SK-N-SH (cell line): ENCODE results near the gene GLT6D1. TPM values are rescaled to one million over a fixed set of nuclear protein-coding genes. Genes with fewer than 3 reads are reported as not detected.

Experiments
- CTCF ChIA-PET: fragments of 300-600, 350-600 bp; formaldehyde crosslinking; extraction: SDS; loops from one replicate; lab custom pipeline; 2021; lab: Yijun Ruan, JAX
- POLR2A ChIA-PET: fragments of 350-600 bp; sonication (Branson Sonifier 250); formaldehyde crosslinking; extraction: SDS; loops from one replicate; lab custom pipeline; 2020; ENCODE audit warnings: antibody characterized with exemption, inconsistent platforms; lab: Yijun Ruan, JAX
- DNase-seq: peaks from one replicate; pipeline ENCODE4 v3.0.0; 2012
- H2AFZ ChIP-seq: fragments of 200-600 bp; sonication (generic); 2 replicates; pipeline ENCODE4 v1.8.1; 2016; ENCODE audit warnings: antibody characterized with exemption, mild to moderate bottlenecking, low read depth
- H3F3A ChIP-seq: fragments of 200-600 bp; sonication (generic); replicated peaks from 2 replicates; pipeline ENCODE3; 2016; ENCODE audit warnings: antibody characterized with exemption, mild to moderate bottlenecking; ENCODE audit not compliant: insufficient read depth
- H3K27ac ChIP-seq, 2 experiments: fragments of 200-500 bp in 1 of 2; fragments of 200-600 bp in 1 of 2; sonication (Bioruptor generic) in 1 of 2; sonication (generic), shearing (Covaris generic) in 1 of 2; 2 replicates each; pipeline versions ENCODE4 v1.5.1 to v1.6.1; 2014 to 2016; ENCODE audit warnings: low read depth in 2 of 2, inconsistent platforms in 1 of 2, low read length in 1 of 2, mild to moderate bottlenecking in 1 of 2, mixed read lengths in 1 of 2
- H3K27me3 ChIP-seq: fragments of 200-600 bp; sonication (generic), shearing (Covaris generic); 2 replicates; pipeline ENCODE4 v1.6.1; 2016; ENCODE audit warnings: mixed run types; ENCODE audit not compliant: insufficient read depth
- H3K36me3 ChIP-seq, 2 experiments: fragments of 200-500 bp in 1 of 2; fragments of 200-600 bp in 1 of 2; sonication (Bioruptor generic) in 1 of 2; sonication (generic) in 1 of 2; replicated peaks in 1 of 2; 2 replicates each; pipeline versions ENCODE3 to v1.5.1; 2014 to 2016; ENCODE audit warnings: low read length in 1 of 2, mild to moderate bottlenecking in 1 of 2; ENCODE audit not compliant: insufficient read depth in 2 of 2, control insufficient read depth in 1 of 2
- H3K4me1 ChIP-seq, 2 experiments: fragments of 200-500 bp in 1 of 2; fragments of 200-600 bp in 1 of 2; sonication (Bioruptor generic) in 1 of 2; sonication (generic), shearing (Covaris generic) in 1 of 2; 2 replicates each; pipeline versions ENCODE4 v1.5.1 to v1.6.1; 2014 to 2016; ENCODE audit warnings: low read depth in 1 of 2, low read length in 1 of 2, mixed run types in 1 of 2; ENCODE audit not compliant: insufficient read depth in 2 of 2, control insufficient read depth in 1 of 2
- H3K4me2 ChIP-seq: fragments of 200-600 bp; sonication (generic), shearing (Covaris generic); 2 replicates; pipeline ENCODE4 v1.6.1; 2017; ENCODE audit warnings: mixed run types
- H3K4me3 ChIP-seq, 2 experiments: fragments of 200-500 bp in 1 of 2; fragments of 200-600 bp in 1 of 2; sonication (Bioruptor generic) in 1 of 2; sonication (generic), shearing (Covaris generic) in 1 of 2; 2 replicates each; pipeline versions ENCODE4 v1.5.1 to v1.8.1; 2014 to 2016; ENCODE audit warnings: low read depth in 2 of 2, inconsistent platforms in 1 of 2, low read length in 1 of 2, mild to moderate bottlenecking in 1 of 2, mixed read lengths in 1 of 2, moderate library complexity in 1 of 2
- H3K79me2 ChIP-seq: fragments of 200-600 bp; sonication (generic); 2 replicates; pipeline ENCODE4 v1.8.1; 2017; ENCODE audit warnings: mild to moderate bottlenecking; ENCODE audit not compliant: insufficient read depth
- H3K9ac ChIP-seq: fragments of 200-600 bp; sonication (generic); 2 replicates; pipeline ENCODE4 v1.6.1; 2017; ENCODE audit warnings: mixed run types
- H3K9me2 ChIP-seq: fragments of 200-600 bp; sonication (generic); 2 replicates; pipeline ENCODE4 v1.6.1; 2017; ENCODE audit warnings: mixed run types
- H3K9me3 ChIP-seq: fragments of 200-600 bp; sonication (generic); 2 replicates; pipeline ENCODE4 v1.6.1; 2017; ENCODE audit warnings: mixed run types, mild to moderate bottlenecking, moderate library complexity
- H4K20me1 ChIP-seq: fragments of 200-600 bp; sonication (generic); 2 replicates; pipeline ENCODE4 v1.6.1; 2017; ENCODE audit warnings: mild to moderate bottlenecking, mixed run types; ENCODE audit not compliant: insufficient read depth
- ELF1 ChIP-seq: IDR thresholded peaks from 2 replicates; pipeline ENCODE4 v1.4.0; 2012
- EP300 ChIP-seq, 2 experiments: IDR thresholded peaks; 2 replicates each; pipeline versions ENCODE4 v1.4.0 to v1.6.1; 2012; ENCODE audit warnings: borderline replicate concordance in 1 of 2, low read depth in 1 of 2, low read length in 1 of 2
- FOXM1 ChIP-seq: IDR thresholded peaks from 2 replicates; pipeline ENCODE4 v1.4.0; 2012; ENCODE audit warnings: low read depth, mild to moderate bottlenecking
- GATA2 ChIP-seq: sonication (generic); formaldehyde crosslinking; IDR thresholded peaks from 2 replicates; pipeline ENCODE4 v1.5.0; 2020; ENCODE audit warnings: mild to moderate bottlenecking, missing genetic modification reagents
- MEF2A ChIP-seq: IDR thresholded peaks from 2 replicates; pipeline ENCODE4 v1.4.0; 2012; ENCODE audit warnings: low read depth, borderline replicate concordance
- RAD21 ChIP-seq: IDR thresholded peaks from 2 replicates; pipeline ENCODE4 v1.6.1; 2012; ENCODE audit warnings: mild to moderate bottlenecking, low read length
- SMC3 ChIP-seq: IDR thresholded peaks from 2 replicates; pipeline ENCODE4 v1.6.1; 2012; ENCODE audit warnings: low read depth, low read length, improper control_type of control experiment
- TAF1 ChIP-seq: IDR thresholded peaks from 2 replicates; pipeline ENCODE4 v1.6.1; 2012; ENCODE audit warnings: low read depth, mild to moderate bottlenecking, low read length, moderate library complexity, borderline replicate concordance
- TCF12 ChIP-seq: IDR thresholded peaks from 2 replicates; pipeline ENCODE4 v1.4.0; 2012
- TEAD4 ChIP-seq: IDR thresholded peaks from 2 replicates; pipeline ENCODE4 v1.4.0; 2012; ENCODE audit warnings: mild to moderate bottlenecking, borderline replicate concordance; ENCODE audit not compliant: insufficient read depth
- YY1 ChIP-seq: IDR thresholded peaks from 2 replicates; pipeline ENCODE4 v1.4.0; 2012; ENCODE audit warnings: low read depth, mild to moderate bottlenecking
- WGBS: methylation state at CpG from one replicate; pipeline ENCODE4 v1.1.6; 2017; ENCODE audit warnings: low lambda C conversion rate; 5-methylcytosine and 5-hydroxymethylcytosine counted together
- polyA plus RNA-seq, 3 experiments: library from polyadenylated mRNA; depleted of rRNA; stranded (reverse); fragments of >200 nt; gene quantifications; 2 replicates each; pipeline ENCODE4 v1.2.3, GENCODE V29; 2012
- TF ChIP-seq, protein P1 (sequence below): IDR thresholded peaks from 2 replicates; pipeline ENCODE4 v1.4.0; 2012; ENCODE audit warnings: low read depth, borderline replicate concordance
- TF ChIP-seq, protein P2 (sequence below): IDR thresholded peaks from 2 replicates; pipeline ENCODE4 v1.4.0; 2012; ENCODE audit warnings: low read depth
- TF ChIP-seq, protein P3 (sequence below): IDR thresholded peaks from 2 replicates; pipeline ENCODE4 v1.6.1; 2012; ENCODE audit warnings: mild to moderate bottlenecking, low read depth, low read length, moderate library complexity
- TF ChIP-seq, protein P4 (sequence below): fragments of 200-600 bp; sonication (generic); IDR thresholded peaks from 2 replicates; pipeline ENCODE4 v1.6.1; 2017; ENCODE audit warnings: antibody characterized with exemption, mild to moderate bottlenecking, moderate library complexity

The GLT6D1 gene
- polyA plus RNA-seq, 1 of the 3 experiments (the other 2 are of a cell fraction): not detected

DNA sequence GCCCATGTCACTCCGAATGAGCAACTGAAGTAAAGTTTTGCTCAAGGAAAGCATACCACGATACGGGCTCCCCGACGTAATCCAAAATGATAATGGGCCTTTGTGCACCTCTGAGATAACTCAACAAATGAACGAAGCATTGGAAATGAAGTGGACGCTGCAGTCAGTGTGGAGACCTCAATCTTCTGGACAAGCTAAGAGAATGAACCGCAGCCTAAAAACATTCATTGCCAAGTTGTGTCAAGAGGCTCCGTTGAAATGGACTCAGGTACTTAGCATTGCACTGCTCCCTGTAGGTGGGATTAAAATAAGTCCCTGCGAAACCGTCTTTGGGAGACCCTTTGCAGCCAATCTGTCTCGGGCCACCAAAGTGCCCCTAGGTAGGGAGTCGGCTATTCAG lies 19.9 kb upstream of the GLT6D1 start:
- no peak overlapping the region for H3K4me2 ChIP-seq
- CTCF ChIA-PET: no interaction called here
- H3K4me1 ChIP-seq: peaks cover 0 to 2% of the 10 kb centered on the region in 2 experiments; a peak in 1 of 4 replicates
- POLR2A ChIA-PET: no interaction called here
- no peaks in the 10 kb centered on the region for H3K79me2 ChIP-seq
- DNase-seq: no peak
- no peaks in the 10 kb centered on the region for H3K9me2 ChIP-seq
- no peak overlapping the region for H3K4me3 ChIP-seq
- H3K9ac ChIP-seq: no peak overlapping the region
- 74% methylated on average over 13 of the region's 13 CpGs for WGBS
- H4K20me1 ChIP-seq: no peaks in the 10 kb centered on the region
- H3F3A ChIP-seq: no peaks in the 10 kb centered on the region
- H3K27ac ChIP-seq: no peak overlapping the region
- no peaks in the 10 kb centered on the region for H3K36me3 ChIP-seq
- TF ChIP-seq FOXM1: no peak
- TF ChIP-seq ELF1: no peak
- TF ChIP-seq TEAD4: no peak
- no peak for TF ChIP-seq MEF2A
- TF ChIP-seq, protein P1, sequence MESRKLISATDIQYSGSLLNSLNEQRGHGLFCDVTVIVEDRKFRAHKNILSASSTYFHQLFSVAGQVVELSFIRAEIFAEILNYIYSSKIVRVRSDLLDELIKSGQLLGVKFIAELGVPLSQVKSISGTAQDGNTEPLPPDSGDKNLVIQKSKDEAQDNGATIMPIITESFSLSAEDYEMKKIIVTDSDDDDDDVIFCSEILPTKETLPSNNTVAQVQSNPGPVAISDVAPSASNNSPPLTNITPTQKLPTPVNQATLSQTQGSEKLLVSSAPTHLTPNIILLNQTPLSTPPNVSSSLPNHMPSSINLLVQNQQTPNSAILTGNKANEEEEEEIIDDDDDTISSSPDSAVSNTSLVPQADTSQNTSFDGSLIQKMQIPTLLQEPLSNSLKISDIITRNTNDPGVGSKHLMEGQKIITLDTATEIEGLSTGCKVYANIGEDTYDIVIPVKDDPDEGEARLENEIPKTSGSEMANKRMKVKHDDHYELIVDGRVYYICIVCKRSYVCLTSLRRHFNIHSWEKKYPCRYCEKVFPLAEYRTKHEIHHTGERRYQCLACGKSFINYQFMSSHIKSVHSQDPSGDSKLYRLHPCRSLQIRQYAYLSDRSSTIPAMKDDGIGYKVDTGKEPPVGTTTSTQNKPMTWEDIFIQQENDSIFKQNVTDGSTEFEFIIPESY: no peak
- TF ChIP-seq TAF1: no peak
- no peak for TF ChIP-seq GATA2 (CRISPR knock-in tag)
- TF ChIP-seq, protein P2, sequence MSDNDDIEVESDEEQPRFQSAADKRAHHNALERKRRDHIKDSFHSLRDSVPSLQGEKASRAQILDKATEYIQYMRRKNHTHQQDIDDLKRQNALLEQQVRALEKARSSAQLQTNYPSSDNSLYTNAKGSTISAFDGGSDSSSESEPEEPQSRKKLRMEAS: no peak
- no peak for TF ChIP-seq TCF12
- TF ChIP-seq, protein P3, sequence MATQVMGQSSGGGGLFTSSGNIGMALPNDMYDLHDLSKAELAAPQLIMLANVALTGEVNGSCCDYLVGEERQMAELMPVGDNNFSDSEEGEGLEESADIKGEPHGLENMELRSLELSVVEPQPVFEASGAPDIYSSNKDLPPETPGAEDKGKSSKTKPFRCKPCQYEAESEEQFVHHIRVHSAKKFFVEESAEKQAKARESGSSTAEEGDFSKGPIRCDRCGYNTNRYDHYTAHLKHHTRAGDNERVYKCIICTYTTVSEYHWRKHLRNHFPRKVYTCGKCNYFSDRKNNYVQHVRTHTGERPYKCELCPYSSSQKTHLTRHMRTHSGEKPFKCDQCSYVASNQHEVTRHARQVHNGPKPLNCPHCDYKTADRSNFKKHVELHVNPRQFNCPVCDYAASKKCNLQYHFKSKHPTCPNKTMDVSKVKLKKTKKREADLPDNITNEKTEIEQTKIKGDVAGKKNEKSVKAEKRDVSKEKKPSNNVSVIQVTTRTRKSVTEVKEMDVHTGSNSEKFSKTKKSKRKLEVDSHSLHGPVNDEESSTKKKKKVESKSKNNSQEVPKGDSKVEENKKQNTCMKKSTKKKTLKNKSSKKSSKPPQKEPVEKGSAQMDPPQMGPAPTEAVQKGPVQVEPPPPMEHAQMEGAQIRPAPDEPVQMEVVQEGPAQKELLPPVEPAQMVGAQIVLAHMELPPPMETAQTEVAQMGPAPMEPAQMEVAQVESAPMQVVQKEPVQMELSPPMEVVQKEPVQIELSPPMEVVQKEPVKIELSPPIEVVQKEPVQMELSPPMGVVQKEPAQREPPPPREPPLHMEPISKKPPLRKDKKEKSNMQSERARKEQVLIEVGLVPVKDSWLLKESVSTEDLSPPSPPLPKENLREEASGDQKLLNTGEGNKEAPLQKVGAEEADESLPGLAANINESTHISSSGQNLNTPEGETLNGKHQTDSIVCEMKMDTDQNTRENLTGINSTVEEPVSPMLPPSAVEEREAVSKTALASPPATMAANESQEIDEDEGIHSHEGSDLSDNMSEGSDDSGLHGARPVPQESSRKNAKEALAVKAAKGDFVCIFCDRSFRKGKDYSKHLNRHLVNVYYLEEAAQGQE: no peak
- no peak for TF ChIP-seq EP300 (IDR thresholded peaks at IDR 0.05; ENCODE audit: borderline replicate concordance in 1 of 2, low read depth in 1 of 2, low read length in 1 of 2)
- TF ChIP-seq, protein P4, sequence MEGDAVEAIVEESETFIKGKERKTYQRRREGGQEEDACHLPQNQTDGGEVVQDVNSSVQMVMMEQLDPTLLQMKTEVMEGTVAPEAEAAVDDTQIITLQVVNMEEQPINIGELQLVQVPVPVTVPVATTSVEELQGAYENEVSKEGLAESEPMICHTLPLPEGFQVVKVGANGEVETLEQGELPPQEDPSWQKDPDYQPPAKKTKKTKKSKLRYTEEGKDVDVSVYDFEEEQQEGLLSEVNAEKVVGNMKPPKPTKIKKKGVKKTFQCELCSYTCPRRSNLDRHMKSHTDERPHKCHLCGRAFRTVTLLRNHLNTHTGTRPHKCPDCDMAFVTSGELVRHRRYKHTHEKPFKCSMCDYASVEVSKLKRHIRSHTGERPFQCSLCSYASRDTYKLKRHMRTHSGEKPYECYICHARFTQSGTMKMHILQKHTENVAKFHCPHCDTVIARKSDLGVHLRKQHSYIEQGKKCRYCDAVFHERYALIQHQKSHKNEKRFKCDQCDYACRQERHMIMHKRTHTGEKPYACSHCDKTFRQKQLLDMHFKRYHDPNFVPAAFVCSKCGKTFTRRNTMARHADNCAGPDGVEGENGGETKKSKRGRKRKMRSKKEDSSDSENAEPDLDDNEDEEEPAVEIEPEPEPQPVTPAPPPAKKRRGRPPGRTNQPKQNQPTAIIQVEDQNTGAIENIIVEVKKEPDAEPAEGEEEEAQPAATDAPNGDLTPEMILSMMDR: no peak
- no peak for TF ChIP-seq RAD21
- TF ChIP-seq YY1: no peak
- no peak for TF ChIP-seq SMC3
- no peaks in the 10 kb centered on the region for H3K9me3 ChIP-seq
- H2AFZ ChIP-seq: no peak overlapping the region
- no peaks in the 10 kb centered on the region for H3K27me3 ChIP-seq
